H1 (cell line): ENCODE measurements around the gene CTAGE6. TPM values are rescaled to one million over a fixed set of nuclear protein-coding genes. Genes with fewer than 3 reads are reported as not detected.
"Not testable (repeated sequence)": the region's sequence is repeated elsewhere in the genome, so short reads cannot be mapped to it uniquely, and the experiment has no call there.

Experiments used
- CTCF ChIA-PET: fragments of 300-600 bp; sonication (Branson Sonifier 250); formaldehyde crosslinking; loops from one replicate; lab custom pipeline; 2021; ENCODE audit not compliant: partially characterized antibody; lab: Charles Lee
- POLR2A ChIA-PET: fragments of 300-600 bp; sonication (Branson Sonifier 250); formaldehyde crosslinking; loops from one replicate; lab custom pipeline; 2021; ENCODE audit warnings: inconsistent platforms; ENCODE audit not compliant: partially characterized antibody; lab: Charles Lee
- DNase-seq, 2 experiments: peaks; one replicate each; pipeline versions ENCODE4 v3.0.0 to v3.0.0-alpha.2; 2010 to 2022; ENCODE audit warnings: low spot score in 2 of 2, low read depth in 1 of 2, mixed read lengths in 1 of 2
- FAIRE-seq: peaks from 2 replicates; lab custom pipeline; 2011; peaks lifted over from hg19 to GRCh38; lab: Jason Lieb, UNC
- H2AFZ ChIP-seq: 2 replicates; pipeline ENCODE4 v1.8.1; 2012; ENCODE audit warnings: low read length, inconsistent platforms
- H2AK5ac ChIP-seq: 2 replicates; pipeline ENCODE4 v1.6.1; 2013; ENCODE audit warnings: low read depth, low read length
- H2BK120ac ChIP-seq: replicated peaks from 2 replicates; pipeline ENCODE3; 2013; ENCODE audit warnings: low read depth, low read length, inconsistent platforms
- H2BK12ac ChIP-seq: 2 replicates; pipeline ENCODE4 v1.6.1; 2013; ENCODE audit warnings: low read depth, low read length
- H2BK15ac ChIP-seq: 2 replicates; pipeline ENCODE4 v1.6.1; 2013; ENCODE audit warnings: low read length
- H2BK20ac ChIP-seq: 2 replicates; pipeline ENCODE4 v1.6.1; 2013; ENCODE audit warnings: low read length
- H2BK5ac ChIP-seq: 2 replicates; pipeline ENCODE4 v1.6.1; 2013; ENCODE audit warnings: low read depth, low read length
- H3K14ac ChIP-seq: 2 replicates; pipeline ENCODE4 v1.6.1; 2013; ENCODE audit warnings: inconsistent platforms; ENCODE audit not compliant: insufficient read length
- H3K18ac ChIP-seq: 2 replicates; pipeline ENCODE4 v1.6.1; 2013; ENCODE audit warnings: low read length; ENCODE audit errors: extremely low read depth
- H3K23ac ChIP-seq: 2 replicates; pipeline ENCODE4 v1.6.1; 2013; ENCODE audit warnings: inconsistent platforms; ENCODE audit not compliant: insufficient read length
- H3K23me2 ChIP-seq: 2 replicates; pipeline ENCODE4 v1.6.1; 2013; ENCODE audit warnings: low read depth, low read length
- H3K27ac ChIP-seq: 2 replicates; pipeline ENCODE4 v1.6.1; 2011; ENCODE audit warnings: low read depth, low read length, inconsistent platforms
- H3K27me3 ChIP-seq, 4 experiments: replicated peaks in 1 of 4; 1 replicate in 1 of 4; 2 replicates in 3 of 4; pipeline versions ENCODE4 v1.6.1 to v1.8.1; 2011 to 2013; ENCODE audit warnings: low read length in 3 of 4, mild to moderate bottlenecking in 3 of 4, inconsistent platforms in 2 of 4, mixed read lengths in 2 of 4, moderate library complexity in 1 of 4; ENCODE audit not compliant: control insufficient read depth in 3 of 4, insufficient read depth in 3 of 4; ENCODE audit errors: extremely low read depth in 1 of 4
- H3K36me3 ChIP-seq, 4 experiments: 2 replicates each; pipeline versions ENCODE4 v1.6.1 to v1.8.1; 2011 to 2013; ENCODE audit warnings: mild to moderate bottlenecking in 4 of 4, low read length in 3 of 4, moderate library complexity in 2 of 4, control low read depth in 1 of 4, inconsistent platforms in 1 of 4; ENCODE audit not compliant: insufficient read depth in 4 of 4, control insufficient read depth in 2 of 4
- H3K4ac ChIP-seq: replicated peaks from 2 replicates; pipeline ENCODE3; 2013; ENCODE audit warnings: low read length, low read depth, mixed read lengths, inconsistent platforms; ENCODE audit not compliant: insufficient read length
- H3K4me1 ChIP-seq, 4 experiments: replicated peaks in 1 of 4; 1 replicate in 1 of 4; 2 replicates in 3 of 4; pipeline versions ENCODE4 v1.6.1 to v1.8.1; 2011 to 2013; ENCODE audit warnings: low read length in 3 of 4, inconsistent platforms in 2 of 4, mixed read lengths in 1 of 4; ENCODE audit not compliant: insufficient read depth in 4 of 4, control insufficient read depth in 3 of 4
- H3K4me2 ChIP-seq, 2 experiments: 2 replicates each; pipeline versions ENCODE4 v1.6.1 to v1.8.1; 2011 to 2013; ENCODE audit warnings: low read depth in 2 of 2, low read length in 2 of 2, control low read depth in 1 of 2, inconsistent platforms in 1 of 2, mild to moderate bottlenecking in 1 of 2; ENCODE audit not compliant: insufficient read depth in 1 of 2
- H3K4me3 ChIP-seq, 4 experiments: fragments of 200-600, 300-600 bp in 1 of 4; sonication (generic), shearing (Covaris generic), sonication (Bioruptor Twin) in 1 of 4; 2 replicates each; pipeline versions ENCODE4 v1.5.1 to v1.8.1; 2011 to 2016; ENCODE audit warnings: low read length in 4 of 4, low read depth in 3 of 4, control low read depth in 2 of 4, inconsistent platforms in 2 of 4, mild to moderate bottlenecking in 2 of 4, mixed read lengths in 1 of 4, moderate library complexity in 1 of 4; ENCODE audit not compliant: insufficient read depth in 2 of 4; ENCODE audit errors: extremely low read depth in 1 of 4
- H3K56ac ChIP-seq: replicated peaks from 2 replicates; pipeline ENCODE3; 2013; ENCODE audit warnings: low read depth, mild to moderate bottlenecking, mixed read lengths, low read length, inconsistent platforms; ENCODE audit not compliant: insufficient read length
- H3K79me1 ChIP-seq: 2 replicates; pipeline ENCODE4 v1.6.1; 2013; ENCODE audit warnings: low read depth, low read length, control low read depth
- H3K79me2 ChIP-seq, 2 experiments: 2 replicates each; pipeline versions ENCODE4 v1.6.1 to v1.8.1; 2012 to 2013; ENCODE audit warnings: low read length in 2 of 2, mild to moderate bottlenecking in 2 of 2, inconsistent platforms in 1 of 2; ENCODE audit not compliant: insufficient read depth in 2 of 2, control insufficient read depth in 1 of 2
- H3K9ac ChIP-seq, 4 experiments: replicated peaks in 1 of 4; 1 replicate in 1 of 4; 2 replicates in 3 of 4; pipeline versions ENCODE4 v1.6.1 to v1.8.1; 2011 to 2013; ENCODE audit warnings: low read depth in 3 of 4, low read length in 3 of 4, control low read depth in 2 of 4, mild to moderate bottlenecking in 2 of 4, moderate library complexity in 2 of 4, inconsistent platforms in 1 of 4; ENCODE audit errors: extremely low read depth in 1 of 4
- H3K9me3 ChIP-seq, 2 experiments: 2 replicates each; pipeline versions ENCODE4 v1.6.1 to v1.8.1; 2012 to 2013; ENCODE audit warnings: mild to moderate bottlenecking in 2 of 2, moderate library complexity in 2 of 2, control low read depth in 1 of 2, inconsistent platforms in 1 of 2, low read depth in 1 of 2, low read length in 1 of 2, mixed read lengths in 1 of 2; ENCODE audit not compliant: insufficient read depth in 2 of 2
- H4K20me1 ChIP-seq, 2 experiments: replicated peaks in 1 of 2; 2 replicates each; pipeline versions ENCODE3 to v1.8.1; 2011 to 2013; ENCODE audit warnings: inconsistent platforms in 2 of 2, low read length in 2 of 2, mild to moderate bottlenecking in 1 of 2; ENCODE audit not compliant: insufficient read depth in 2 of 2, control insufficient read depth in 1 of 2
- H4K5ac ChIP-seq: 2 replicates; pipeline ENCODE4 v1.6.1; 2013; ENCODE audit warnings: low read length, low read depth, mixed read lengths, inconsistent platforms; ENCODE audit not compliant: insufficient read length
- H4K8ac ChIP-seq: 2 replicates; pipeline ENCODE4 v1.8.0; 2013; ENCODE audit warnings: mild to moderate bottlenecking, moderate library complexity, low read length, inconsistent platforms; ENCODE audit not compliant: insufficient read depth; ENCODE audit errors: extremely low read depth
- H4K91ac ChIP-seq: replicated peaks from 2 replicates; pipeline ENCODE3; 2013; ENCODE audit warnings: low read length, mixed read lengths, inconsistent platforms; ENCODE audit not compliant: insufficient read length
- CTCF ChIP-seq, 3 experiments: IDR thresholded peaks; 1 replicate in 2 of 3; 2 replicates in 1 of 3; pipeline versions ENCODE4 v1.5.1 to v1.6.1; 2011; ENCODE audit warnings: low read length in 3 of 3, mild to moderate bottlenecking in 3 of 3, inconsistent platforms in 2 of 3, low read depth in 1 of 3, moderate library complexity in 1 of 3; ENCODE audit not compliant: insufficient read depth in 1 of 3; ENCODE audit errors: control extremely low read depth in 1 of 3
- RAD21 ChIP-seq, 2 experiments: IDR thresholded peaks in 1 of 2; conservative IDR thresholded peaks in 1 of 2; 2 replicates each; pipeline ENCODE4 v1.6.1; 2011; ENCODE audit warnings: low read depth in 2 of 2, low read length in 2 of 2, improper control_type of control experiment in 1 of 2, inconsistent platforms in 1 of 2, mild to moderate bottlenecking in 1 of 2, moderate library complexity in 1 of 2
- WGBS, 2 experiments: shearing (Covaris generic) in 1 of 2; methylation state at CpG; one replicate each; pipeline versions ENCODE4 v1.1.6 to v1.1.7; 2013 to 2015; ENCODE audit warnings: low lambda C conversion rate in 2 of 2, mixed read lengths in 2 of 2, inconsistent platforms in 1 of 2, low coverage in 1 of 2, missing lambda C conversion rate in 1 of 2; ENCODE audit not compliant: insufficient replicate concordance in 2 of 2, insufficient coverage in 1 of 2, insufficient read length in 1 of 2; ENCODE audit errors: extremely low coverage in 1 of 2, missing lambda C conversion rate in 1 of 2; 5-methylcytosine and 5-hydroxymethylcytosine counted together
- polyA plus RNA-seq, 7 experiments: library from polyadenylated mRNA; depleted of rRNA in 3 of 7; stranded (reverse) in 5 of 7; unstranded in 2 of 7; fragments of >200 nt in 5 of 7; fragments of 200-250 nt in 2 of 7; gene quantifications; 1 replicate in 5 of 7; 2 replicates in 1 of 7; 4 replicates in 1 of 7; pipeline versions ENCODE4 v1.2.1 to v1.2.3, GENCODE V29; 2011 to 2013; ENCODE audit warnings: missing spikeins in 2 of 7, mixed read lengths in 2 of 7
- total RNA-seq: library from RNA; stranded (reverse); fragmentation: NEBNext Ultra II Directional; extraction: Animal tissue kit (Norgen Biotek cat#: 25700); gene quantifications from 2 replicates; pipeline ENCODE4 v1.2.1, GENCODE V29; 2021

Gene CTAGE6
- total and polyA plus RNA-seq, 2 of the 8 experiments (the other 6 are each of a cell fraction or from before 2014, with no cell fraction given) = not detected

GRCh38 chr7:143737037-143737819 lies 20.3 kb downstream of the CTAGE6 start:
- H3K4me3 ChIP-seq, POLR2A ChIA-PET: not testable (repeated sequence)

More at GRCh38 chr7:143737037-143737819, 20.3 kb downstream of the CTAGE6 start:
- not testable (repeated sequence) for H4K8ac ChIP-seq, H3K27ac ChIP-seq, H3K79me2 ChIP-seq, H4K20me1 ChIP-seq, H2BK5ac ChIP-seq, H2AK5ac ChIP-seq, H3K23me2 ChIP-seq, H3K23ac ChIP-seq, H2BK120ac ChIP-seq, H2BK15ac ChIP-seq, H2BK20ac ChIP-seq, H3K14ac ChIP-seq, DNase-seq, H3K4me1 ChIP-seq, H3K27me3 ChIP-seq, H3K9me3 ChIP-seq, H3K36me3 ChIP-seq, H3K4me2 ChIP-seq, H3K4ac ChIP-seq, H4K5ac ChIP-seq, H3K79me1 ChIP-seq, H3K56ac ChIP-seq, H3K18ac ChIP-seq, H4K91ac ChIP-seq, FAIRE-seq, H3K9ac ChIP-seq, H2BK12ac ChIP-seq
- CTCF ChIA-PET = interaction anchor here (0.6 to 2.0 kb wide), 8 partner anchors 9 to 340 kb away, joined by 3 to 11 read pairs (median 3); partner anchors contain the start of gene TCAF1
- WGBS, 2 experiments = 67% methylated on average over 5 of the region's 5 CpGs; no CpG with 5 or more reads in 1 of the 2 experiments
- 0 out of 2 replicates have a peak overlapping the region, but pooled peaks have one; percentile 42 for H2AFZ ChIP-seq
- peak; percentile 64 to 67 for TF ChIP-seq RAD21 (IDR thresholded peaks at IDR 0.05 in 1 of 2, conservative IDR thresholded peaks at IDR 0.05 in 1 of 2; ENCODE audit: low read depth in 2 of 2, low read length in 2 of 2)
- peak in 2 of 3 experiments; percentile 52 to 55; a peak in 3 of 4 replicates for TF ChIP-seq CTCF (IDR thresholded peaks at IDR 0.05; ENCODE audit: control extremely low read depth in 1 of 3, insufficient read depth in 1 of 3, low read depth in 1 of 3, low read length in 3 of 3)
